Trophoblast cell (in vitro differentiated cells and primary cell): ENCODE measurements around the gene NMNAT1.

Experiments used
- DNase-seq, 2 donors: peaks; one replicate each; pipeline ENCODE4 v3.0.0-alpha.2; 2016
- H2AFZ ChIP-seq: 2 replicates; pipeline ENCODE4 v1.6.1; 2013; ENCODE audit warnings: low read length, moderate library complexity, mild to moderate bottlenecking; ENCODE audit not compliant: insufficient read depth, poor library complexity
- H2AK5ac ChIP-seq: 2 replicates; pipeline ENCODE4 v1.6.1; 2013; ENCODE audit warnings: mild to moderate bottlenecking, low read length
- H2BK120ac ChIP-seq: 2 replicates; pipeline ENCODE4 v1.6.1; 2013; ENCODE audit warnings: low read length, mild to moderate bottlenecking, moderate library complexity; ENCODE audit not compliant: insufficient read depth, poor library complexity
- H2BK12ac ChIP-seq: 2 replicates; pipeline ENCODE4 v1.6.1; 2013; ENCODE audit warnings: mild to moderate bottlenecking, low read length, moderate library complexity
- H2BK5ac ChIP-seq: 2 replicates; pipeline ENCODE4 v1.6.1; 2013; ENCODE audit warnings: low read length, low read depth, moderate library complexity, mild to moderate bottlenecking; ENCODE audit not compliant: poor library complexity
- H3K14ac ChIP-seq: 2 replicates; pipeline ENCODE4 v1.6.1; 2013; ENCODE audit warnings: mild to moderate bottlenecking, low read length
- H3K18ac ChIP-seq: 2 replicates; pipeline ENCODE4 v1.6.1; 2013; ENCODE audit warnings: mild to moderate bottlenecking, low read length
- H3K23ac ChIP-seq: 2 replicates; pipeline ENCODE4 v1.6.1; 2013; ENCODE audit warnings: low read length
- H3K27ac ChIP-seq: 2 replicates; pipeline ENCODE4 v1.5.1; 2013; ENCODE audit warnings: low read depth, mild to moderate bottlenecking, inconsistent platforms, low read length, moderate library complexity
- H3K27me3 ChIP-seq: 2 replicates; pipeline ENCODE4 v1.6.1; 2013; ENCODE audit warnings: inconsistent platforms, mild to moderate bottlenecking, low read length, moderate library complexity; ENCODE audit not compliant: insufficient read depth
- H3K36me3 ChIP-seq, 2 experiments: 1 replicate in 1 of 2; 2 replicates in 1 of 2; pipeline ENCODE4 v1.6.1; 2013; ENCODE audit warnings: low read length in 2 of 2, mild to moderate bottlenecking in 2 of 2, moderate library complexity in 1 of 2; ENCODE audit not compliant: insufficient read depth in 2 of 2, control insufficient read depth in 1 of 2
- H3K4ac ChIP-seq: 2 replicates; pipeline ENCODE4 v1.6.1; 2013; ENCODE audit warnings: low read depth, mild to moderate bottlenecking, low read length, moderate library complexity
- H3K4me1 ChIP-seq, 2 experiments: 1 replicate in 1 of 2; 2 replicates in 1 of 2; pipeline ENCODE4 v1.6.1; 2013; ENCODE audit warnings: low read length in 2 of 2, mild to moderate bottlenecking in 2 of 2, moderate library complexity in 1 of 2; ENCODE audit not compliant: insufficient read depth in 2 of 2, control insufficient read depth in 1 of 2
- H3K4me2 ChIP-seq: 2 replicates; pipeline ENCODE4 v1.6.1; 2013; ENCODE audit warnings: inconsistent platforms, mild to moderate bottlenecking, low read length, moderate library complexity
- H3K4me3 ChIP-seq: 2 replicates; pipeline ENCODE4 v1.5.1; 2013; ENCODE audit warnings: mild to moderate bottlenecking, low read depth, low read length, inconsistent platforms
- H3K79me1 ChIP-seq: one replicate; pipeline ENCODE4 v1.6.1; 2013; ENCODE audit warnings: low read length
- H3K79me2 ChIP-seq: 2 replicates; pipeline ENCODE4 v1.6.1; 2013; ENCODE audit warnings: low read length, mild to moderate bottlenecking; ENCODE audit not compliant: control insufficient read depth, insufficient read depth, poor library complexity
- H3K9ac ChIP-seq: 2 replicates; pipeline ENCODE4 v1.6.1; 2013; ENCODE audit warnings: mild to moderate bottlenecking, low read length
- H3K9me3 ChIP-seq: 2 replicates; pipeline ENCODE4 v1.6.1; 2013; ENCODE audit warnings: low read depth, mild to moderate bottlenecking, control low read depth, inconsistent platforms, low read length; ENCODE audit not compliant: insufficient read depth
- H4K12ac ChIP-seq: 2 replicates; pipeline ENCODE4 v1.6.1; 2013; ENCODE audit warnings: low read depth, mild to moderate bottlenecking, low read length, moderate library complexity
- H4K8ac ChIP-seq: 2 replicates; pipeline ENCODE4 v1.6.1; 2013; ENCODE audit warnings: low read depth, mild to moderate bottlenecking, low read length, moderate library complexity
- H4K91ac ChIP-seq: one replicate; pipeline ENCODE4 v1.6.1; 2013; ENCODE audit warnings: low read depth, mild to moderate bottlenecking, low read length, moderate library complexity
- WGBS: extraction: QIAGEN DNeasy Blood & Tissue Kit; methylation state at CpG from one replicate; pipeline ENCODE4 v1.1.7; 2013; ENCODE audit warnings: missing lambda C conversion rate; ENCODE audit not compliant: insufficient read length, insufficient coverage; ENCODE audit errors: extremely low coverage; 5-methylcytosine and 5-hydroxymethylcytosine counted together

NMNAT1 gene

GRCh38 chr1:9905010-9905409 lies 38.3 kb upstream of the NMNAT1 start:
- no peaks in the 10 kb centered on the region for H3K9me3 ChIP-seq
- no peak overlapping the region for H3K23ac ChIP-seq
- no peak overlapping the region for H2AFZ ChIP-seq
- no peaks in the 10 kb centered on the region for H3K36me3 ChIP-seq
- H3K27ac ChIP-seq: no peak overlapping the region
- H3K27me3 ChIP-seq: no peaks in the 10 kb centered on the region
- no peak overlapping the region for H3K4ac ChIP-seq
- H3K9ac ChIP-seq: no peak overlapping the region
- no peak overlapping the region for H4K12ac ChIP-seq
- WGBS: no CpG with 5 or more reads among the region's 4 CpGs
- no peak overlapping the region for H3K4me3 ChIP-seq
- no peak overlapping the region for H2BK12ac ChIP-seq
- no peak overlapping the region for H3K14ac ChIP-seq
- no peak overlapping the region for H3K4me2 ChIP-seq
- no peak overlapping the region for H2AK5ac ChIP-seq
- H4K91ac ChIP-seq: no peak overlapping the region
- H3K79me2 ChIP-seq: peaks cover 3% of the 10 kb centered on the region
- DNase-seq: no peak
- H4K8ac ChIP-seq: no peak overlapping the region
- H2BK5ac ChIP-seq: no peak overlapping the region
- H3K4me1 ChIP-seq: peaks cover 4 to 5% of the 10 kb centered on the region in 2 experiments
- peaks cover 3% of the 10 kb centered on the region for H3K79me1 ChIP-seq
- no peak overlapping the region for H2BK120ac ChIP-seq
- no peak overlapping the region for H3K18ac ChIP-seq

DNA sequence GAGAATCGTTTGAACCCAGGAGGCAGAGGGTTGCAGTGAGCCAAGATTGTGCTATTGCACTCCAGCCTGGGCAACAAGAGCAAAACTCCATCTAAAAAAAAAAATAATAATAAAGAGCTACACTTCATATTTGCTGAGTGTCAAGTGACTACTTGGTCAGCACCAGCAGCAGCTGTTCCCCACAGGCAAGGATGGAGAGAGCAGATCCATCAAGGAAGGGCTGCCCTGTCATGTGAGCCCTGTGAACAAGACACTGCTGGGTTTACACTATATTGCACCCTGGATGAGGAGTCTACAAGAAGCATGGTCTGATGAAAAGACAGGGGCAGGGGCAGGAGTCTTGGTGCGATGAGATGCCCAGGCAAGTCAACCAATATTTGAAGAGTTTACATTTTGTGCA lies 36.8 kb upstream of the NMNAT1 start:
- Histone ChIP-seq H3K79me1 (peaks cover 7% of the 10 kb centered on the region), H3K23ac (no peak overlapping the region), H2BK12ac (no peak overlapping the region), H4K91ac (no peak overlapping the region), H3K4me3 (no peak overlapping the region), H3K9ac (no peak overlapping the region), H2BK120ac (no peak overlapping the region), H3K4ac (no peak overlapping the region), H2AFZ (no peak overlapping the region), H3K14ac (no peak overlapping the region), H3K27ac (no peak overlapping the region), H3K4me1 (peaks cover 4 to 5% of the 10 kb centered on the region in 2 experiments), H4K8ac (no peak overlapping the region), H4K12ac (no peak overlapping the region), H3K18ac (no peak overlapping the region), H2AK5ac (no peak overlapping the region), H3K4me2 (no peak overlapping the region), H3K27me3 (no peaks in the 10 kb centered on the region), H3K9me3 (no peaks in the 10 kb centered on the region), H3K79me2 (peaks cover 3% of the 10 kb centered on the region), H3K36me3 (no peaks in the 10 kb centered on the region), H2BK5ac (no peak overlapping the region)
- no CpG with 5 or more reads among the region's 2 CpGs for WGBS
- DNase-seq: no peak

GRCh38 chr1:9907441-9907840 lies 35.8 kb upstream of the NMNAT1 start:
- no peak overlapping the region for H2BK5ac ChIP-seq
- H3K9ac ChIP-seq: no peak overlapping the region
- no peak overlapping the region for H2AFZ ChIP-seq
- H3K79me1 ChIP-seq: peaks cover 7% of the 10 kb centered on the region
- H3K27ac ChIP-seq: no peak overlapping the region
- no peak overlapping the region for H3K14ac ChIP-seq
- H3K4me2 ChIP-seq: no peak overlapping the region
- H3K4me1 ChIP-seq: peaks cover 4 to 5% of the 10 kb centered on the region in 2 experiments
- H4K8ac ChIP-seq: no peak overlapping the region
- H3K18ac ChIP-seq: no peak overlapping the region
- H3K4me3 ChIP-seq: no peak overlapping the region
- H4K91ac ChIP-seq: no peak overlapping the region
- H3K4ac ChIP-seq: no peak overlapping the region
- no peak overlapping the region for H3K23ac ChIP-seq
- H2BK120ac ChIP-seq: no peak overlapping the region
- peaks cover 3% of the 10 kb centered on the region for H3K79me2 ChIP-seq
- no peak overlapping the region for H4K12ac ChIP-seq
- WGBS: no CpG with 5 or more reads among the region's 5 CpGs
- H2BK12ac ChIP-seq: no peak overlapping the region
- no peaks in the 10 kb centered on the region for H3K9me3 ChIP-seq
- H3K27me3 ChIP-seq: no peaks in the 10 kb centered on the region
- H3K36me3 ChIP-seq: no peaks in the 10 kb centered on the region
- H2AK5ac ChIP-seq: no peak overlapping the region
- DNase-seq: no peak

- Histone ChIP-seq H3K4me3 (no peak overlapping the region), H3K79me2 (peaks cover 3% of the 10 kb centered on the region), H3K79me1 (peaks cover 7% of the 10 kb centered on the region), H3K23ac (no peak overlapping the region), H3K9ac (no peak overlapping the region), H4K91ac (no peak overlapping the region), H3K27ac (no peak overlapping the region), H2AK5ac (no peak overlapping the region), H3K4me2 (peak overlapping the region; percentile 84), H3K9me3 (no peaks in the 10 kb centered on the region), H4K12ac (no peak overlapping the region), H2BK120ac (no peak overlapping the region), H3K4ac (no peak overlapping the region), H2BK12ac (no peak overlapping the region), H3K14ac (no peak overlapping the region), H3K18ac (peak overlapping the region; percentile 11), H4K8ac (no peak overlapping the region), H3K27me3 (no peaks in the 10 kb centered on the region), H2AFZ (no peak overlapping the region), H2BK5ac (no peak overlapping the region), H3K4me1 (peaks cover 4 to 5% of the 10 kb centered on the region in 2 experiments), H3K36me3 (no peaks in the 10 kb centered on the region)
- no CpG with 5 or more reads among the region's 4 CpGs for WGBS
- DNase-seq: no peak
These were observed 34.4 kb upstream of the NMNAT1 start for GRCh38 chr1:9908871-9909233.
